Aorta (tissue), 5 donors: ENCODE measurements around the gene SCYGR2. TPM values are rescaled to one million over a fixed set of nuclear protein-coding genes. Genes with fewer than 3 reads are reported as not detected.

Experiments used
- ATAC-seq: fragments of 200-7000 bp; cut with Tn5 transposase; one replicate; pipeline ENCODE4 v1.9.1; 2022; ENCODE audit warnings: moderate library complexity; ENCODE audit not compliant: low FRiP score
- DNase-seq, 2 donors: peaks; one replicate each; pipeline ENCODE4 v3.0.0-alpha.2; 2020
- H3K27ac ChIP-seq, 2 donors: one replicate each; pipeline ENCODE4 v1.5.1; 2013; ENCODE audit warnings: low read length in 2 of 2, mild to moderate bottlenecking in 2 of 2, moderate library complexity in 2 of 2, control low read depth in 1 of 2, inconsistent platforms in 1 of 2, low read depth in 1 of 2
- H3K27me3 ChIP-seq, 2 donors: one replicate each; pipeline ENCODE4 v1.6.1; 2013; ENCODE audit warnings: control low read depth in 1 of 2, low read length in 1 of 2, mild to moderate bottlenecking in 1 of 2, moderate library complexity in 1 of 2; ENCODE audit not compliant: insufficient read depth in 2 of 2, control insufficient read depth in 1 of 2
- H3K36me3 ChIP-seq, 2 donors: one replicate each; pipeline ENCODE4 v1.6.1; 2013; ENCODE audit warnings: control low read depth in 1 of 2, low read length in 1 of 2, mild to moderate bottlenecking in 1 of 2; ENCODE audit not compliant: insufficient read depth in 2 of 2, control insufficient read depth in 1 of 2
- H3K4me1 ChIP-seq, 2 donors: one replicate each; pipeline ENCODE4 v1.6.1; 2013; ENCODE audit warnings: low read length in 2 of 2, control low read depth in 1 of 2, mild to moderate bottlenecking in 1 of 2, moderate library complexity in 1 of 2; ENCODE audit not compliant: insufficient read depth in 2 of 2, control insufficient read depth in 1 of 2
- H3K4me3 ChIP-seq, 2 donors: one replicate each; pipeline ENCODE4 v1.5.1; 2013; ENCODE audit warnings: low read length in 2 of 2, control low read depth in 1 of 2, mild to moderate bottlenecking in 1 of 2
- H3K9me3 ChIP-seq: one replicate; pipeline ENCODE4 v1.6.1; 2013; ENCODE audit warnings: mild to moderate bottlenecking, low read length; ENCODE audit not compliant: control insufficient read depth
- WGBS, 2 donors: extraction: QIAGEN DNeasy Blood & Tissue Kit; methylation state at CpG; one replicate each; pipeline ENCODE4 v1.1.7; 2013; 5-methylcytosine and 5-hydroxymethylcytosine counted together
- intact Hi-C, 2 donors: fragments of 100-400 bp; cut with DNase I; formaldehyde crosslinking; loops; one replicate each; pipeline versions ENCODE4 v1.14.2 to v1.15.0; 2022
- polyA plus RNA-seq, 2 donors: library from polyadenylated mRNA; stranded (reverse); fragments of 200-250 nt; gene quantifications; one replicate each; pipeline ENCODE4 v1.2.3, GENCODE V29; 2013
- total RNA-seq, 2 donors: library from RNA; stranded (reverse); fragmentation: NEBNext Ultra II Directional; extraction: Animal tissue kit (Norgen Biotek cat#: 25700); gene quantifications; one replicate each; pipeline ENCODE4 v1.2.1, GENCODE V29; 2021
- donor health status: healthy with polysubstance abuse.
- donor health status: Bipolar disorder and iron deficiency.
- donor health status: DM: no; HTN: no; CAD: no.
- donor health status: DM: no; HTN: no; CAD: no.
- donor health status: DM: yes; HTN: yes; CAD: no.

SCYGR2 gene
- total and polyA plus RNA-seq, 4 donors, result not detected

DNA sequence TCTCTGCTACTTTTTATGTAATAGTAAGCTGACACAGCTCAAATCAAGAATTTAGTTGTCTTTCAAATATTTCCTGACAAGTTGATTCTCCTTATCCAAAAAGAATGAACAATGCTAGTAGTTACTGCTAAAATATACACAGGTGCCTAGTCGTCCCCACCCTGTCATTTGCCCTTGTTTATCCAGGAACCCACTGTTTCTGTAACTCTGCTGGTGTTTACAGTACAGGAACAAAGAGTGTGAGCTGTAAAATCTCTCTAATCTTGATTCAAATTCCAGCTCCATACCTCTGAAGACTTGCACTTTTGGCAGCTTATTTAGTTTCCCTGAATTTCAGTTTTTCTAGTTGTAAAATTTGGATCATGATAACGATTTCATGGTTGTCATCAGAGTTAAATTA lies 21.1 kb upstream of the SCYGR2 start:
- ATAC-seq (no peak), DNase-seq (no peak)
- Histone ChIP-seq H3K4me3 (no peak overlapping the region), H3K9me3 (peaks cover 2% of the 10 kb centered on the region), H3K27ac (no peak overlapping the region), H3K27me3 (peaks cover 0 to 1% of the 10 kb centered on the region in 2 donors), H3K36me3 (no peaks in the 10 kb centered on the region), H3K4me1 (no peaks in the 10 kb centered on the region)
- intact Hi-C loops, result no loop called here
- WGBS, 2 donors, result 30 to 45% methylated on average over 2 of the region's 2 CpGs

GRCh38 chr2:227578642-227579041 lies 20.1 kb upstream of the SCYGR2 start:
- WGBS, 2 donors, result 86 to 87% methylated on average over 2 of the region's 2 CpGs
- DNase-seq (no peak), ATAC-seq (no peak)
- peaks cover 0 to 1% of the 10 kb centered on the region in 2 donors for H3K27me3 ChIP-seq
- intact Hi-C loops, result no loop called here
- no peak overlapping the region for H3K4me3 ChIP-seq
- H3K4me1 ChIP-seq, result no peaks in the 10 kb centered on the region
- H3K9me3 ChIP-seq, result peaks cover 6% of the 10 kb centered on the region
- H3K36me3 ChIP-seq, result no peaks in the 10 kb centered on the region
- no peak overlapping the region for H3K27ac ChIP-seq

- intact Hi-C loops, result no loop called here
- ATAC-seq (no peak), DNase-seq (no peak)
- peaks cover 6% of the 10 kb centered on the region for H3K9me3 ChIP-seq
- no peaks in the 10 kb centered on the region for H3K36me3 ChIP-seq
- no peak overlapping the region for H3K27ac ChIP-seq
- 98 to 100% methylated on average over 1 of the region's 1 CpG for WGBS, 2 donors
- H3K4me1 ChIP-seq, result no peaks in the 10 kb centered on the region
- no peak overlapping the region for H3K4me3 ChIP-seq
- peaks cover 0 to 1% of the 10 kb centered on the region in 2 donors for H3K27me3 ChIP-seq
Observed at GRCh38 chr2:227579791-227580190, 18.9 kb upstream of the SCYGR2 start.

DNA sequence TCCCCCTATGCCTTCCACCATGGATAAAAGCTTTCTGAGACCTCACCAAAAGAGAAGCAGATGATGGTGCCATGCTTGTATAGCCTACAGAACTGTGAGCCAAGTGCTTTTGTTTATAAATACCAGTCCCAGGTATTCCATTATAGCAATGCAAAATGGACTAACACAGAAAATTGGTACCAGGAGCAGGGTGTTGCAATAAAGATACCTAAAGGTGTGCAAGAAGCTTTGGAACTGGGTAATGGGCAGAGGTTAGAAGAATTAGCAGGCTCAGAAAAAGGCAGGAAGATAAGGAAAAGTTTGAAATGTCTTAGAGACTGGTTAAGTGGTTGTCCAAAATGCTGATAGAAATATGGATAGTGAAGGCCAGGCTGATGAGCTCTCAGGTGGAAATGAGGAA lies 16.3 kb upstream of the SCYGR2 start:
- H3K4me1 ChIP-seq, result no peaks in the 10 kb centered on the region
- intact Hi-C loops, result no loop called here
- DNase-seq (no peak), ATAC-seq (no peak)
- peaks cover 6% of the 10 kb centered on the region for H3K9me3 ChIP-seq
- H3K27me3 ChIP-seq, result peaks cover 0 to 1% of the 10 kb centered on the region in 2 donors
- H3K27ac ChIP-seq, result no peak overlapping the region
- no peak overlapping the region for H3K4me3 ChIP-seq
- H3K36me3 ChIP-seq, result no peaks in the 10 kb centered on the region

- Histone ChIP-seq H3K9me3 (no peaks in the 10 kb centered on the region), H3K27me3 (no peaks in the 10 kb centered on the region), H3K27ac (no peak overlapping the region), H3K36me3 (no peaks in the 10 kb centered on the region), H3K4me3 (no peak overlapping the region), H3K4me1 (no peaks in the 10 kb centered on the region)
- no peak for ATAC-seq
- WGBS, 2 donors, result 92 to 94% methylated on average over 1 of the region's 1 CpG
- DNase-seq, result no peak
- intact Hi-C loops, result no loop called here
Observed at GRCh38 chr2:227592694-227593387, 5.9 kb upstream of the SCYGR2 start.

DNA sequence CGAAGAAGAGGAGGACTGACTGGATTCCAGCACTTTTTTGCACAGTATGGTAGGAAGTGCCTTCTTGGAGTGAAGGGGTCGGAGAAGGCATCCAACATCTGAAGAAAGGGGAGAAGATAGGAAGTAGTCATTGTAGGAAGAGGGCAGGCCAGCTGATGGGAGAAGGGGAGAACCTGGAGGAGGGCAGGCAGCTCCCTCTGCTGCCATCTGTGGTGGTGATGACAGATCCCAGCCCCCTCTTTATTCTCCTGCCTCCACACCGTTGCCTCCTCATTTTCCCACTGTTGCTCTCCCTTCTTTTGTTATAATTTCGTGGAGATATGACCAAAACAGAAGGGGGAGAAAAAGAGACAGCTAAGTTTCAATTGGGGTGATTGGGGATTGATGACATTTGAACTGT lies 2.9 kb upstream of the SCYGR2 start:
- DNase-seq (no peak), ATAC-seq (no peak)
- no peaks in the 10 kb centered on the region for H3K36me3 ChIP-seq
- H3K27me3 ChIP-seq, result no peaks in the 10 kb centered on the region
- WGBS, 2 donors, result 53 to 71% methylated on average over 2 to 4 of the region's 4 CpGs
- no peak overlapping the region for H3K4me3 ChIP-seq
- H3K4me1 ChIP-seq, result no peaks in the 10 kb centered on the region
- intact Hi-C loops, result no loop called here
- H3K9me3 ChIP-seq, result no peaks in the 10 kb centered on the region
- H3K27ac ChIP-seq, result no peak overlapping the region

GRCh38 chr2:227597036-227597435 lies 1.7 kb upstream of the SCYGR2 start:
- Histone ChIP-seq H3K36me3 (no peaks in the 10 kb centered on the region), H3K4me1 (no peaks in the 10 kb centered on the region), H3K27me3 (no peaks in the 10 kb centered on the region), H3K27ac (no peak overlapping the region), H3K9me3 (no peaks in the 10 kb centered on the region), H3K4me3 (no peak overlapping the region)
- intact Hi-C loops, result no loop called here
- no peak for DNase-seq
- no peak for ATAC-seq

- intact Hi-C loops, result no loop called here
- DNase-seq (no peak), ATAC-seq (no peak)
- Histone ChIP-seq H3K27ac (no peak overlapping the region), H3K9me3 (no peaks in the 10 kb centered on the region), H3K27me3 (no peaks in the 10 kb centered on the region), H3K36me3 (no peaks in the 10 kb centered on the region), H3K4me1 (no peaks in the 10 kb centered on the region), H3K4me3 (no peak overlapping the region)
- 58 to 67% methylated on average over 4 of the region's 4 CpGs for WGBS, 2 donors
Observed at GRCh38 chr2:227597998-227598397, 695 bp upstream of the SCYGR2 start.

DNA sequence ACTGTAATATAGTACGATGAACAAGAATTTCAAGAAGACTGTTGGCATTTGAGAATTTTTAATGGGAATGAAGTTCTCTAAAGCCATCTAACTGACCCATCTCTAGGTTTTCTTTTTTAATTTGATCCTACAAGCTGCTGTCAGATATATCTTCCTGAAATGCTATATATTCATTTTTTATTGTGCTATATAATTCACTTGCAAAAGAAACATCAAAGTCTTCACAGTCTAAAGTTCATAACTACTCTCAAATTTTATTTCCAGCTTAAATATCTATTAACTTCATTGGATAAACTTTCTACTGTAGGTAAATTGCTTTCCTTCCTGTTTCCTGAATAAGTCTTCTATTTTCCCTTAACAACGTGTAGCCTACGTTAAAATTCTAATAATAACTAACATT lies 3.7 kb downstream of the SCYGR2 start:
- intact Hi-C loops, result no loop called here
- Histone ChIP-seq H3K4me1 (no peaks in the 10 kb centered on the region), H3K4me3 (no peak overlapping the region), H3K9me3 (no peaks in the 10 kb centered on the region), H3K36me3 (no peaks in the 10 kb centered on the region), H3K27me3 (no peaks in the 10 kb centered on the region), H3K27ac (no peak overlapping the region)
- 73 to 74% methylated on average over 3 of the region's 3 CpGs for WGBS, 2 donors
- no peak for DNase-seq
- no peak for ATAC-seq
